Activated B cell treated with CpG ODN at 0.5 μM for 24 hours (primary cell): ENCODE measurements around the gene SRPX2. TPM values are rescaled to one million over a fixed set of nuclear protein-coding genes. Genes with fewer than 3 reads are reported as not detected.

ENCODE experiments used
- ATAC-seq: fragments of 200-7000 bp; cut with Tn5 transposase; one replicate; pipeline ENCODE4 v1.10.0; 2021; ENCODE audit warnings: low read depth, mild to moderate bottlenecking, moderate library complexity
- CTCF ChIA-PET: fragments of 350-600 bp; sonication (Branson Sonifier 250); formaldehyde crosslinking; loops from one replicate; lab custom pipeline; 2021; ENCODE audit warnings: antibody characterized with exemption; lab: Charles Lee
- POLR2A ChIA-PET: fragments of 350-600 bp; sonication (Branson Sonifier 250); formaldehyde crosslinking; loops from one replicate; lab custom pipeline; 2021; ENCODE audit warnings: antibody characterized with exemption; lab: Charles Lee
- DNase-seq: peaks from one replicate; pipeline ENCODE4 v3.0.0; 2022
- H3K27ac Mint-ChIP-seq: one replicate; pipeline ENCODE4 v1.8.0; 2020; ENCODE audit warnings: mixed read lengths
- H3K27me3 Mint-ChIP-seq: one replicate; pipeline ENCODE4 v1.8.0; 2021; ENCODE audit warnings: mixed read lengths
- H3K36me3 Mint-ChIP-seq: one replicate; pipeline ENCODE4 v1.8.0; 2021; ENCODE audit warnings: low read depth, mixed read lengths
- H3K4me1 Mint-ChIP-seq: one replicate; pipeline ENCODE4 v1.8.0; 2021; ENCODE audit warnings: mixed read lengths
- H3K4me3 Mint-ChIP-seq: one replicate; pipeline ENCODE4 v1.8.0; 2020; ENCODE audit warnings: mild to moderate bottlenecking, mixed read lengths
- H3K9me3 Mint-ChIP-seq: one replicate; pipeline ENCODE4 v1.8.0; 2020; ENCODE audit warnings: mixed read lengths
- intact Hi-C: fragments of 100-400 bp; cut with micrococcal nuclease; formaldehyde crosslinking; loops from one replicate; pipeline ENCODE4 v1.15.1; 2024
- total RNA-seq: library from RNA; stranded (reverse); gene quantifications from 2 replicates; pipeline ENCODE4 v1.2.3, GENCODE V29; 2022
- TF ChIP-seq, protein P1 (sequence below): fragments of 200-600 bp; IDR thresholded peaks from one replicate; pipeline ENCODE4 v1.8.0; 2022; ENCODE audit warnings: antibody characterized with exemption, mild to moderate bottlenecking

The SRPX2 gene
- total RNA-seq, 1 donor from 2014 or later: not detected

- Mint-ChIP-seq H3K9me3 (no peaks in the 10 kb centered on the region), H3K27me3 (peaks cover 12% of the 10 kb centered on the region), H3K4me1 (no peaks in the 10 kb centered on the region), H3K4me3 (no peak overlapping the region), H3K36me3 (no peaks in the 10 kb centered on the region), H3K27ac (no peak overlapping the region)
- ATAC-seq (no peak), DNase-seq (no peak)
- intact Hi-C loops: no loop called here
- CTCF ChIA-PET: no interaction called here
- POLR2A ChIA-PET: no interaction called here
- TF ChIP-seq, protein P1, sequence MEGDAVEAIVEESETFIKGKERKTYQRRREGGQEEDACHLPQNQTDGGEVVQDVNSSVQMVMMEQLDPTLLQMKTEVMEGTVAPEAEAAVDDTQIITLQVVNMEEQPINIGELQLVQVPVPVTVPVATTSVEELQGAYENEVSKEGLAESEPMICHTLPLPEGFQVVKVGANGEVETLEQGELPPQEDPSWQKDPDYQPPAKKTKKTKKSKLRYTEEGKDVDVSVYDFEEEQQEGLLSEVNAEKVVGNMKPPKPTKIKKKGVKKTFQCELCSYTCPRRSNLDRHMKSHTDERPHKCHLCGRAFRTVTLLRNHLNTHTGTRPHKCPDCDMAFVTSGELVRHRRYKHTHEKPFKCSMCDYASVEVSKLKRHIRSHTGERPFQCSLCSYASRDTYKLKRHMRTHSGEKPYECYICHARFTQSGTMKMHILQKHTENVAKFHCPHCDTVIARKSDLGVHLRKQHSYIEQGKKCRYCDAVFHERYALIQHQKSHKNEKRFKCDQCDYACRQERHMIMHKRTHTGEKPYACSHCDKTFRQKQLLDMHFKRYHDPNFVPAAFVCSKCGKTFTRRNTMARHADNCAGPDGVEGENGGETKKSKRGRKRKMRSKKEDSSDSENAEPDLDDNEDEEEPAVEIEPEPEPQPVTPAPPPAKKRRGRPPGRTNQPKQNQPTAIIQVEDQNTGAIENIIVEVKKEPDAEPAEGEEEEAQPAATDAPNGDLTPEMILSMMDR: no peak
Observed at GRCh38 chrX:100648458-100649417, 4.7 kb downstream of the SRPX2 start.

DNA sequence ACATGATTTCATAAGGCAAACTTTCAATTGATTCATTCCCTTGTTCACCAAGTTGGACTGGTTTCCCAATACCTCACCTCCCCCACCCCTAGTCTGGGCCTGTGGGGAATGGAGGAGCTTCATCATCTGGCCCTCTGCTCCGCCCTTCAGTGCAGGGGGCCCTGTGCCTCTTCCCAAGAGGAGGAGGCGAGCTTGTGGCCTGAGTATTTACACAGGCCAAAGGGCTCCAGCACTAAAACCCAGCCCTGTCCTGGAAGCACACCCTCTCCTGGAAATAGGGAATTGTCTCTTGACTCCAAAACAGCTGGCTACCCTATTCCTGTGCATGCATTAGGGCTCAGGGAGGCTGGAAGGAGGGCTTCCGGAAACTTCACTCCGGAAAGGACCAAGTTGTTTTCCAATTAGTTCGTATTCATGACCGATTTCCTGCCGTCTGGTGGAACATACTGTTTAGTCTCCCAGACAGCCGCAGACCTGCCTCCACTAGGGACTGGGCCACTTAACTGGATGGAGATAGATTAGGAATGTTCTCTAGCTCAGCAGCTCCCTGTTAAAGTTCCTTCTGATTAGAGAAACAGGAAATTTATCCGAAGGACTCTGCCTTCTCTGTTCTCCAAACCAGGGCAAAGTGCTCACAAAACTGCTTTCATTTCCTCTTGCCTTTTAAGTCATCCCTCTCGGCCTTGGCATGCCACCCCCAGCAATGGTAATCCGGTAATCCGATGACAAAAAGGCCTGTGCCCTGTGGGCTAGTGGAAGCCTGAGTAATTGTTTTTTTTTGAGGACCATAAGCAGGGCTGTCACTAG is 5.8 kb downstream of the SRPX2 start:
- no peak for DNase-seq
- no peak overlapping the region for H3K27ac Mint-ChIP-seq
- no peak for ATAC-seq
- no peak overlapping the region for H3K4me3 Mint-ChIP-seq
- H3K27me3 Mint-ChIP-seq: peaks cover 6% of the 10 kb centered on the region
- intact Hi-C loops: no loop called here
- H3K4me1 Mint-ChIP-seq: no peaks in the 10 kb centered on the region
- H3K36me3 Mint-ChIP-seq: no peaks in the 10 kb centered on the region
- ChIA-PET POLR2A (no interaction called here), CTCF (no interaction called here)
- H3K9me3 Mint-ChIP-seq: no peaks in the 10 kb centered on the region
- TF ChIP-seq, protein P1: no peak

DNA sequence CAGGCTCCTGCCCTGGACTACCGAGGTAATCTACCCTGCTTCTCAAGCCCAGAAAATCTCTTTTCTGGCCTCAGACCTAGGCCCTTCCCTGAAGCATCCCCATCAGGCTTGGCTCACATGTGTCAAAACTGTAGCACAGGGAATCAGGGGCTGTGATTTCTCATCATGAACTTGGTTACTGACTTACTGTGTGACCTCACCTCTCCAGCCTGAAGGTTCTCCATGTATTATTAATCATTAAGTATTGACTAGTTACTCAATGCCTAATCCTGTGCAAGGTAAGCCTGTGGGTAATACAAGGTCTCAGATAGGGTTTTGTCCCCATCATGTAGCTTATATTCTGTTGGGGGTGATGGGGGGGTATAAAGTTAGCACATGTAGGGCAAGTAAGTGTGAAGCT is 6.8 kb downstream of the SRPX2 start:
- CTCF ChIA-PET: no interaction called here

GRCh38 chrX:100652266-100652665 is 8.3 kb downstream of the SRPX2 start:
- intact Hi-C loops: no loop called here
- Mint-ChIP-seq H3K27me3 (peaks cover 2% of the 10 kb centered on the region), H3K4me1 (no peaks in the 10 kb centered on the region), H3K36me3 (no peaks in the 10 kb centered on the region), H3K27ac (no peak overlapping the region), H3K9me3 (no peaks in the 10 kb centered on the region), H3K4me3 (no peak overlapping the region)
- ChIA-PET POLR2A (no interaction called here), CTCF (no interaction called here)
- ATAC-seq (no peak), DNase-seq (no peak)
- TF ChIP-seq, protein P1: no peak

More for the DNA sequence above, 6.8 kb downstream of the SRPX2 start:
- Mint-ChIP-seq H3K4me3 (no peak overlapping the region), H3K9me3 (no peaks in the 10 kb centered on the region), H3K4me1 (no peaks in the 10 kb centered on the region), H3K27ac (no peak overlapping the region), H3K36me3 (no peaks in the 10 kb centered on the region), H3K27me3 (peaks cover 2% of the 10 kb centered on the region)
- intact Hi-C loops: no loop called here
- ATAC-seq: no peak
- DNase-seq: no peak
- POLR2A ChIA-PET: no interaction called here
- TF ChIP-seq, protein P1: no peak

- ChIA-PET POLR2A (no interaction called here), CTCF (interaction anchor here (1.2 to 1.6 kb wide), 2 partner anchors 12 to 18 kb away, joined by 3 read pairs; no protein-coding TSS in a partner anchor)
- Mint-ChIP-seq H3K4me1 (peaks cover 7% of the 10 kb centered on the region), H3K27me3 (peaks cover 2% of the 10 kb centered on the region), H3K4me3 (no peak overlapping the region), H3K36me3 (no peaks in the 10 kb centered on the region), H3K27ac (no peak overlapping the region), H3K9me3 (no peaks in the 10 kb centered on the region)
- ATAC-seq: no peak
- DNase-seq: no peak
- TF ChIP-seq, protein P1: no peak
- intact Hi-C loops: no loop called here
Observed at GRCh38 chrX:100654261-100654660, 10.3 kb downstream of the SRPX2 start.
